ENCODE measurements around the gene FCGBP.
"Not testable (repeated sequence)": the region's sequence is repeated elsewhere in the genome, so short reads cannot be mapped to it uniquely, and the experiment has no call there.

Gene FCGBP

GRCh38 chr19:39934584-39935363 is at the start of gene FCGBP:
FCGBP (minus strand) TSS chr19:39934634.
- intact Hi-C loops (cut with DNase I): no loop called here
- no peak for DNase-seq

- no peak for DNase-seq
- intact Hi-C loops (cut with DNase I): no loop called here
Observed at GRCh38 chr19:39983695-39984300, 49.4 kb upstream of the FCGBP start.

GRCh38 chr19:39982883-39983282 is 48.4 kb upstream of the FCGBP start:
- intact Hi-C loops (cut with DNase I): no loop called here
- no peak for DNase-seq

GRCh38 chr19:39974377-39975155 is 40.1 kb upstream of the FCGBP start:
- no peak for DNase-seq
- intact Hi-C loops (cut with DNase I): loop anchor here (5.0 kb wide), 1 partner anchor 142 kb away; the partner anchor contains the start of gene DYRK1B

GRCh38 chr19:39971380-39972035 is 37.1 kb upstream of the FCGBP start:
- intact Hi-C loops (cut with DNase I): loop anchor here (1.0 to 5.0 kb wide), 4 partner anchors 26 to 179 kb away; partner anchors contain the start of genes DYRK1B, FBL and ZNF546
- DNase-seq: no peak

GRCh38 chr19:39970675-39971379 is 36.4 kb upstream of the FCGBP start, which contains the start of gene PSMC4:
PSMC4 (plus strand) TSS chr19:39971165; CDS start chr19:39971203, 38 bp downstream.
- intact Hi-C loops (cut with DNase I): loop anchor here (1.0 to 5.0 kb wide), 4 partner anchors 26 to 178 kb away; partner anchors contain the start of genes DYRK1B, FBL and ZNF546
- peak; percentile 97 to 100 (median 98) for DNase-seq

GRCh38 chr19:39970425-39970674 is 35.9 kb upstream of the FCGBP start:
- intact Hi-C loops (cut with DNase I): loop anchor here (2.0 to 5.0 kb wide), 3 partner anchors 124 to 178 kb away; partner anchors contain the start of genes DYRK1B and FBL
- no peak for DNase-seq

GRCh38 chr19:39969681-39970424 is 35.4 kb upstream of the FCGBP start:
- no peak for DNase-seq
- intact Hi-C loops (cut with DNase I): loop anchor here (2.0 to 5.0 kb wide), 3 partner anchors 123 to 177 kb away; partner anchors contain the start of genes DYRK1B and FBL

- intact Hi-C loops (cut with DNase I): no loop called here
- no peak for DNase-seq
Observed at GRCh38 chr19:39969266-39969665, 34.8 kb upstream of the FCGBP start.

GRCh38 chr19:39968789-39969188 is 34.4 kb upstream of the FCGBP start:
- DNase-seq: no peak
- intact Hi-C loops (cut with DNase I): no loop called here

- intact Hi-C loops (cut with DNase I): no loop called here
- DNase-seq: no peak
Observed at GRCh38 chr19:39967561-39967960, 33.1 kb upstream of the FCGBP start.

GRCh38 chr19:39966617-39967016 is 32.2 kb upstream of the FCGBP start:
- no peak for DNase-seq
- intact Hi-C loops (cut with DNase I): no loop called here

GRCh38 chr19:39963898-39964297 is 29.5 kb upstream of the FCGBP start:
- intact Hi-C loops (cut with DNase I): no loop called here
- DNase-seq: no peak

GRCh38 chr19:39959407-39959806 is 25.0 kb upstream of the FCGBP start:
- DNase-seq; intact Hi-C loops (cut with DNase I): not testable (repeated sequence)

- DNase-seq; intact Hi-C loops (cut with DNase I): not testable (repeated sequence)
Observed at GRCh38 chr19:39958942-39959341, 24.5 kb upstream of the FCGBP start.

- DNase-seq; intact Hi-C loops (cut with DNase I): not testable (repeated sequence)
Observed at GRCh38 chr19:39957886-39958285, 23.5 kb upstream of the FCGBP start.

- intact Hi-C loops (cut with DNase I): no loop called here
- no peak for DNase-seq
Observed at GRCh38 chr19:39953915-39954314, 19.5 kb upstream of the FCGBP start.

GRCh38 chr19:39951686-39952085 is 17.3 kb upstream of the FCGBP start:
- intact Hi-C loops (cut with DNase I): no loop called here
- DNase-seq: no peak

- intact Hi-C loops (cut with DNase I): no loop called here
- no peak for DNase-seq
Observed at GRCh38 chr19:39951065-39951650, 16.7 kb upstream of the FCGBP start.

Measured in posterior cingulate gyrus (tissue), 11 donors.